Activated naive CD4-positive, alpha-beta T cell treated with anti-CD3 and anti-CD28 coated beads, Interleukin-2, amount 50 U/mL, for 72 hours (primary cell): Measurements from ENCODE around the gene DDX27. TPM values are rescaled to one million over a fixed set of nuclear protein-coding genes. Genes with fewer than 3 reads are reported as not detected.

Source experiments
- ATAC-seq, 2 donors: fragments of 150-1000 bp; cut with Tn5 transposase; 2 replicates each; pipeline ENCODE4 v1.10.0; 2021; ENCODE audit warnings: mild to moderate bottlenecking in 2 of 2, moderate library complexity in 2 of 2
- DNase-seq, 2 donors: peaks; one replicate each; pipeline ENCODE4 v3.0.0; 2021 to 2022; ENCODE audit warnings: low spot score in 2 of 2
- H3K27ac Mint-ChIP-seq, 2 donors: one replicate each; pipeline ENCODE4 v1.8.0; 2022; ENCODE audit warnings: mild to moderate bottlenecking in 2 of 2, mixed read lengths in 2 of 2
- H3K36me3 Mint-ChIP-seq, 2 donors: one replicate each; pipeline ENCODE4 v1.8.0; 2022; ENCODE audit warnings: mixed read lengths in 2 of 2
- H3K9me3 Mint-ChIP-seq, 2 donors: one replicate each; pipeline ENCODE4 v1.8.0; 2022; ENCODE audit warnings: mixed read lengths in 2 of 2
- total RNA-seq, 2 donors: library from RNA; stranded (reverse); gene quantifications; one replicate each; pipeline ENCODE4 v1.2.3, GENCODE V29; 2022

DDX27 gene
- total RNA-seq, 2 donors from 2014 or later = 42.1 to 51.9 TPM

DNA sequence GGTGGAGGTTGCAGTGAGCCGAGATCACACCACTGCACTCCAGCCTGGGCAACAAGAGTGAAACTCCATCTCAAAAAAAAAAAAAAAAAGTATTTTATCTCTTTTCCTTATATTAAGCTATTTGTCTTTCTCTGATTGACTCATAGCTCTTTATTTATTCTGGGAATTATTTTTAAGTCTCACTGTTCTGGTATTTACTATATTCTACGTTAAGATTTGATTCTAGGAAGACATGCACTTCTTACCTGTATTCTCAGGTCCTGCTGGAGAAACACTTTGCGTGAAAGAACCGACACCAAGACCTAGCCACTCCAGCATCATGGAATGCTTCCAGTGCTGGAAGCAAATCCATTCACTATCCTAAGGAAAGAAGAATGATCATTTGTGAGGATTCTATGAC, 41.0 kb downstream of the DDX27 start:
- H3K36me3 Mint-ChIP-seq = peaks cover 26 to 61% of the 10 kb centered on the region in 2 donors
- H3K27ac Mint-ChIP-seq = peak overlapping the region; percentile 21 to 88
- ATAC-seq = no peak
- H3K9me3 Mint-ChIP-seq = no peaks in the 10 kb centered on the region
- DNase-seq = no peak

DNA sequence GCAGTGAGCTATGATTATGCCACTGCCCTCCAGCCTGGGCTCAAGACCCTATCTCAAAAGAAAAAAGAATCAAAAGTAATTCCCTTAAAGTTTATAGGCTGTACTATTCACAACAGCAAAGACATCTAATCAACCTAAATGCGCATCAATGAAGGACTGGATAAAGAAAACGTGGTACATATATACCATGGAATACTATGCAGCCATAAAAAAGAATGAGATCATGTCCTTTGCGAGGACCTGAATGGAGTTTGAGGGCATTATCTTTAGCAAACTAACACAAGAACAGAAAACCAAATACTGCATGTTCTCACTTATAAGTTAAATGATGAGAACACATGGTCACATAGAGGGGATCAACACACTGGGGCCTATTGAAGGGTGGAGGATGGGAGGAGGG, 42.0 kb downstream of the DDX27 start:
- Mint-ChIP-seq H3K36me3 (peaks cover 16 to 58% of the 10 kb centered on the region in 2 donors), H3K9me3 (no peaks in the 10 kb centered on the region), H3K27ac (peak overlapping the region in 1 of 2 donors; percentile 14)
- DNase-seq (no peak), ATAC-seq (no peak)

DNA sequence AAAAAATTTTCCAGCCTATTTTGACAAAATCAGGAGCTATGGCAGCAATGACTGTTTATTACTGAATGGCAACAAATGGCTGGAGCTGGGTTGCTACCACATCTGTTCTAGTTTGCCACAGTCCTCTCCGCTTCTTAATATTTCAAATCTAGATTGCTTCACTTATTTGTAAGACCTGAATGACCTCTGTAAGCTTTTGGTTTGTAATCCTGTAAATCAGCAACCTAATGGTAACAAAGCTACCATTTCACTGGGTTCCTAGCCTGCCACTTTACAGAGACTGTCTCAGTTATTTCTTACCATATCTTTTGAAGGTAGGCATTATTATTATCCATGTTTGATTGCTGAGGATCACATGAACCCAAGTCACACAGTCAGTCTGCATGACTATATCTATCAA, 43.2 kb downstream of the DDX27 start:
- H3K27ac Mint-ChIP-seq = no peak overlapping the region
- H3K9me3 Mint-ChIP-seq = no peaks in the 10 kb centered on the region
- no peak for ATAC-seq
- H3K36me3 Mint-ChIP-seq = peaks cover 12 to 63% of the 10 kb centered on the region in 2 donors
- DNase-seq = no peak

DNA sequence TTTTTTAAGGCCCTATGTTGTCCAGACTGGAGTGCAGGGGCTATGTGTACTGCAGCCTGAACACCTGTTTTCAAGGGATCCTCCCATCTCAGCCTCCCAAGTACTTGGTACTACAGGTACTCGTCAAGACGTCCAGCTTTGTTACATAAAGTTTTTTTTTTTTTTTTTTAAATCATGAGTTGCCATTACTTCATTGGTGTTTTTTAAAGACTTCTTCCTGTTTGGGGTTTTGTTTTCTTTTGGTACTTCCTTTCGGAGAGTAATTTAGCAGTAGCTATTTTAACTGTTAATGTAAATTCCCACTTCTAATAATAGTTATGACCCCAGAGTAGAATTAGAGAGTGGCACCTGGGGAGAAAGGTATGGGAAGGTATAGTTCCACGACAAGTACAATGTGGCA, 48.1 kb downstream of the DDX27 start:
- H3K9me3 Mint-ChIP-seq = peaks cover 0 to 9% of the 10 kb centered on the region in 2 donors
- ATAC-seq (no peak), DNase-seq (no peak)
- H3K27ac Mint-ChIP-seq = peak overlapping the region; percentile 79 to 89
- peaks cover 49 to 79% of the 10 kb centered on the region in 2 donors for H3K36me3 Mint-ChIP-seq

DNA sequence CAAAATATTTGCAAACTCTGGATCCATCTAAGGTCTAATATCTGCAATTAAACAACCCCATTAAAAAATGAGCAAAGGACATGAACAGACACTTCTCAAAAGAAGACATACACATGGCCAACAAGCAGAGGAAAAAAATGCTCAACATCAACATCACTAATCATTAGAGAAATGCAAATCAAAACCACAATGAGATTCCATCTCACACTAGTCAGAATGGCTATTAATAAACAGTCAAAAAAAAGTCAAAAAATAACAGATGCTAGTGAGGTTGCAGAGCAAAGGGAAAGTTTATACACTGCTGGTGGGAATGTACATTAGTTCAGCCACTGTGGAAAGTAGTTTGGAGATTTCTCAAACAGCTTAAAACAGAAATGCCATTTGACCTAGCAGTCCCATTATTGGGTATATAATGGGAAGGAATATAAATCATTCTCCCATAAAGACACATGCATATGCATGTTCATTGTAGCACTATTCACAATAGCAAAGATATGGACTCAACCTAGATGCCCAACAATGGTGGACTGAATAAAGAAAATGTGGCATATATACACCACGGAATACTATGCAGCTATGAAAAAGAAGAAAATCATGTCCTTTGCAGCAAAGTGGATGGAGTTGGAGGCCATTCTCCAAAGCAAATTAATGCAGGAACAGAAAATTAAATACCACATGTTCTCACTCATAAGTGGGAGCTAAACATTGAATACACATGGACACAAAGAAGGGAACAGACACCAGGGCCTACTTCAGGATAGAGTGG, 49.6 kb downstream of the DDX27 start:
- ATAC-seq (no peak), DNase-seq (no peak)
- H3K9me3 Mint-ChIP-seq = peaks cover 0 to 9% of the 10 kb centered on the region in 2 donors
- H3K36me3 Mint-ChIP-seq = peaks cover 43 to 67% of the 10 kb centered on the region in 2 donors
- H3K27ac Mint-ChIP-seq = peak overlapping the region; percentile 63 to 79

DNA sequence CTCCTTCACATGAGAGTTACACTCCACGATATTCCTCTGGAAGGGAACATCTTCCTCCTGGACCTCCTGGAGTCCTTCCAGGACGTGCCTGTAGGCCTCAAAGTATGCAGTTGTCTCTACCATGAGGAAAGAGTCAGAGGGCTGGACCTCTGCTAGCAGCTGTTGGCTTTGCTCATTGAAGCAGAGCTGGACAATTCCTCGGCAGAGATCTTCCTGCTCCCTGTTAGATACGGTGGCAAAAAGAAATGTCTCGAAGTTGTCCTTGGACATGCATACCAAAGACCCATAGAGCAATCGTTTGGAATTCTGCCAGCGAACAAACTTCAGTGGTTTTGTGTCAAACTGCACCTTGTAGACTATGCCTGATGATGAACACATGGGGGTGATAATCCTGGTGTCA, 51.0 kb downstream of the DDX27 start:
- ATAC-seq (no peak), DNase-seq (no peak)
- Mint-ChIP-seq H3K36me3 (peaks cover 43 to 59% of the 10 kb centered on the region in 2 donors), H3K27ac (peak overlapping the region; percentile 25 to 50), H3K9me3 (peaks cover 0 to 9% of the 10 kb centered on the region in 2 donors)

DNA sequence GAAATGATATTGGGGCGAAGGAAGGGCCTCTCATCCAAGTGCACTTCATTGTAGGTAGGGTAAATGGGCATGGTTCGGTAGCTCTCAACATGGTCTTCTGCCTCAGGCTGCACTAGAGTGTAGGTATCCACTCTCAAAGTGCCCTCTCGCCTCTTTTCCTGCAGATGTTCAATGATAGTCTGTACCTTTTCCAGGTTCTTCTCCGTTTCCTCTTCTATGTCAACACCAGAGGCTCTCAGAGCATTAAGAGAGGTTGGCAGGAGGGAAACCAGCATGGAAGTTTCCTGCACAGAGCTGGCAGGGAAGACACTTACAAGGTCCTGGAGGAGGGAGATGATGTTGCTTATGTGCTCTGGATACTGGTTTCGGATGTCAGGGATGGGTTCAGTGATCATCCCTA, 51.5 kb downstream of the DDX27 start:
- Mint-ChIP-seq H3K36me3 (peaks cover 43 to 60% of the 10 kb centered on the region in 2 donors), H3K27ac (peak overlapping the region in 1 of 2 donors; percentile 25), H3K9me3 (peaks cover 0 to 9% of the 10 kb centered on the region in 2 donors)
- DNase-seq (no peak), ATAC-seq (no peak)

DNA sequence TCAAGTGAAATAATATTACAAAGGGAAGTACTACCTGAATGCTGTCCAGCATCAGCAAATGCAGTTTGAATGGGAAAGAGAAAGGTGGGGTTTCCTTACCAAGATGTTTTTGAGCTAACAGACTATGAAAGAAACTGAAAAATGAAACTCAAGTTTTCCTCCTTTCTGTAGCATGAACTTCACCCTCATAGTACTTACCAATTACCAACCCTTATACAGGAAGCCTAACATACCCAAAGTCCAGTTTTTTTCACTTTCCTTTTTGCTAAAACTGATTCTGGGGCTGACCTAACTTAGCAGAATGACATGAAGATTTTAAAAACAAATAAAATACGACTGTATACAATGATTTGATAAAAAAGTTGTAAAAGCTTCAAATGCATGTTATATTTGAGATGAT, 53.4 kb downstream of the DDX27 start:
- ATAC-seq (no peak), DNase-seq (no peak)
- Mint-ChIP-seq H3K27ac (peak overlapping the region; percentile 15 to 61), H3K9me3 (peaks cover 0 to 9% of the 10 kb centered on the region in 2 donors), H3K36me3 (peaks cover 53 to 70% of the 10 kb centered on the region in 2 donors)

DNA sequence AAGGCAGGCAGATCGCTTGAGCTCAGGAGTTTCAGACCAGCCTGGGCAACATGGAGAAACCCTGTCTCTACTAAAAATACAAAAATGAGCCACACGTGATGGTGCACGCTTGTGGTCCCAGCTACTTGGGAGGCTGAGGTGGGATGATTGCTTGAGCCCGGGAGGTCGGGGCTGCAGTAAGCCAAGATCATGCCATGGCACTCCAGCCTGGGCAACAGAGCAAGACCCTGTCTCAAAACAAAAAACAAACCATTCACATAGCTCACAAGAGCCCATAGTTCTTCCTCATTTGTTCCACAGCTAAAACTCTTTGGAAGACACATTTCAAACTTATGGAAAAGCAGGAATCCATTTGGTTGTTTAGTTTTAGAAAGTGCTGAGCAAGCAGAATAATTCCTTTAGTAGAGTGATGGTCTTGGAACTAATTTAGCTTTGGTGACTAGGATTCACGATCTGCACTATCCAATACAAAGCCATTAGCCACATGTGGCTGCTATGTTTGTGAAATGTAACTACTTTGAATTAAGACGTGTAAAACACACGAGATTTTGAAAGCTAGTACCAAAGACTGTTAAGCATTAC, 54.6 kb downstream of the DDX27 start:
- no peak for DNase-seq

DNA sequence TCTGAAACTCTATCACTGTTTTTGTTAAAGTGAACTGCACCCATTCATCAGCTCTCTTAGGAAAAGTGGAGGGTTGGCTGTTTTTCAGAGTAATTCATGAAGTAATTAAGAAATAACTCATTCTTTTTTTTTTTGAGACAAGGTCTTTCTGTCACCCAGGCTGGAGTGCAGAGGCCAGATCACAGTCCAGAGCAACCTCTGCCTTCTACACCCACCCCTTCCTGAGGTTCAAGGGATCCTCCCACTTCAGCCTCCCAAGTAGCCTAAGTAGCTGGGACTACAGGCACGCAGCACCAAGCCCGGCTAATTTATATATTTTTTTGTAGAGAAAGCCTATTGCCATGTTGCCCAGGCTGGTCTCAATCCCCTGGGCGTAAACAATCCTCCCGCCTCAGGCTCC, 56.0 kb downstream of the DDX27 start:
- ATAC-seq = no peak
- Mint-ChIP-seq H3K9me3 (no peaks in the 10 kb centered on the region), H3K27ac (peak overlapping the region; percentile 85 to 100), H3K36me3 (peaks cover 56 to 69% of the 10 kb centered on the region in 2 donors)
- DNase-seq = no peak

More for the DNA sequence above, 54.6 kb downstream of the DDX27 start:
- H3K36me3 Mint-ChIP-seq = peaks cover 56 to 69% of the 10 kb centered on the region in 2 donors
- no peak for ATAC-seq
- H3K9me3 Mint-ChIP-seq = peaks cover 0 to 4% of the 10 kb centered on the region in 2 donors
- H3K27ac Mint-ChIP-seq = no peak overlapping the region

DNA sequence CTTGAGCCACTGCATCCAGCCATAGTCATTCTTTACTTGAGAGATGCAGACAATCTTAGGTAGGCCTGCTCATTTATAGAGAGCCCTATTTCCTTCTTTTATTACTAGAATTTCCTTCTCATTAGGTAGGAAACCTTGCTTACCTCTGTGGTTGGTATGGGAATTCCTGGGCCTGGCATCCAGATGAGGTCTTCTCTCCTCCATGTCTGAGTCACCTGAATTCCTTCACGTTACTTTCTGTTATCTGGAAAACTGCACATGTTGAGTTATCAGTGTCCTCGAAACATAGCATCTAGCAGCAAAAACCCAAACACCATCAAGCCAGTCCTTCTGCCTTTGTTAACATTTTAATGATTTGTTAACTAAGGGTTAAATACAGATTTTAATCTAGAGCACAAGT, 56.4 kb downstream of the DDX27 start:
- Mint-ChIP-seq H3K36me3 (peaks cover 56 to 69% of the 10 kb centered on the region in 2 donors), H3K27ac (peak overlapping the region; percentile 85 to 100), H3K9me3 (no peaks in the 10 kb centered on the region)
- ATAC-seq = no peak
- no peak for DNase-seq

DNA sequence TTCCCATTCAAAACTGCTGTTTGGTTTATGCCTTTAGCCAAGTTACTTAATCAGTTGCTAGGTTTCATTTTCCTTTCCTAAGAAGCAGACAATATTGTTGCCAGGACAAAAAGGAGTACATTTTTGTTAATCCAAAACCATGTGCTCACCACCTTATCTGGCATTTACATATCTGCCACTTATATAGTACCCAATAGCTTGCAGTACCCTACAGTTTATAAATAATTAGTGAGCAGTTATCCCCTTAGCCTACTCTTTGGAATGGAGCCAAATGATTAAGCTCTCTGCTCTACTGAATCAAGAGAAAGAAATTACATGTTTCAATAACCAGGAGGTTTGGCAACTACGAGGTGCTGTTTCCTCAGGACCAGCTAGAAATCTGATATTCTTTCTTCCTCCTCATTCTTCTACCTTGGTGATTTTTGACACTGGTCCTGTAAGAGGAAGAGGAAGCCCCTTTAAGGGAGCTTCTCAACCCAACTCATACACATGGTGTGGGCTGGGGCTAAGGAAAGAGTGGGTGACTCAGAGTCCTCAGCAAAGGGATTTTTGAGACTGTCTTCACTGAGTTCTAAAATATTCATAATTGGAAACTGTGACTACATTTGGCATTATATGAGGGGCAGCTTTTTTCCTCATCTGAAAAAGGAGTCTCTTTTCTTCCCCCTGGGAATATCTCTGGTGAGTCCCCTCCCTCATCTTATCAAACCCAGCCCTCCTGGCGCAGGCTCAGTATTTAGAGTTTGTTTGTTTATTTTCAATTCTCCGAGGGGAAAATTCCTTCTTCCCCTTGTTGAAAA, 57.1 kb downstream of the DDX27 start:
- DNase-seq (peak; percentile 58 to 68), ATAC-seq (peak; percentile 55 to 69)
- Mint-ChIP-seq H3K36me3 (peaks cover 56 to 69% of the 10 kb centered on the region in 2 donors), H3K27ac (peak overlapping the region; percentile 99 to 100), H3K9me3 (peaks cover 0 to 6% of the 10 kb centered on the region in 2 donors)

DNA sequence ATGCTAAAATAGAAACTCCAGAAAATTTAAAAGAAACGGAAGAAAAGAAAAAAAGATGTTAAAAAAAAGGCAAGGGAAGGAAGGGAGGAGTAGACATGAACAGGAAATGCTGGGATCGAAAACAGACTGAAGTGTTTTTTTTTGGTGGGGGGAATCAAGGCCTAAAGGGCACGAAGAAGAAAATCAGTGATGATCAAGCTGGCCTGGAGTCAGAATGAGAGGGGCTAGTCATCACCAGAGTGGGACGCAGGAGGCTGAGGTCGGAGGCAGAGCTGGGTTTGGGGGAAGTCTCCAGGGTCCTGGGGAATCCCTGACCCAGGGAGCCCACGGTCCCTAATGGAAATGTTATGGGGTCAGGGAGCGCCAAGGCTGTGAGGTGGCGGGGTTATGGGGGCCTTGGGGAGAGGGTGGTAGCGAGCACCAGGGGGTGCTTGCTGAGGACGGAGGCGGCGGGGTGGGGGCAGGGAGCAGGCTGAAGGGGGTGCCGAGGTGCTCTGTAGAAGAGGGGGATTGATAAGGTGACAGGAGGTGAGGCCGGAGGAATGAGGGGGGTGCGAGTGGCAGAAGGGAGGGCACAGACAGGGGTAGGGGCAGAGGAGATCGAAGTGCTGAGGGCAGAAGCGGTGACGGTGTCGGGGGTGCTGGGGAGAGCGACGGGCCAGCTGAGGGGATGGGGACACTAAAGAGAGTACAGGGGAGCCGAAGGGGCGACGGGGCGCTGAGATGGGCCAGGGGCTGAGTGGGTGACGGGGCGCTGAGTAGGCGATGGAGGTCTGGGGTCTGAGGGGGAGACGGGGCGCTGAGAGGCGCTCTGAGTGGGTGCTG, 58.0 kb downstream of the DDX27 start:
- DNase-seq (peak; percentile 71 to 88), ATAC-seq (peak; percentile 49 to 66)
- peaks cover 59 to 72% of the 10 kb centered on the region in 2 donors for H3K36me3 Mint-ChIP-seq
- peaks cover 0 to 9% of the 10 kb centered on the region in 2 donors for H3K9me3 Mint-ChIP-seq
- H3K27ac Mint-ChIP-seq = peak overlapping the region; percentile 99 to 100

DNA sequence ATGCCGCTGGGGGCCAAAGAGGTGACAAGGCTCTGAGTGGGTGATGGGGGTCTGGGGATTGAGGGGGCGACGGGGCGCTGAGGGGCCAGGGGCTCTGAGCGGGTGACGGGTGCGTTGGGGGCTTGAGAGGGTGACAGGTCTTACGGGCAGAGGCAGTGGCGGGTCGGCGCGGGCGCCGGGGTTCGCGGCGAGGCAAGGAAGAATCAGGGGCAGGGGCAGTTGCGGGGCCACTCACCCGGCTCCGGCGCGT, 58.5 kb downstream of the DDX27 start:
- ATAC-seq (no peak), DNase-seq (no peak)
- H3K27ac Mint-ChIP-seq = peak overlapping the region; percentile 99 to 100
- peaks cover 64 to 78% of the 10 kb centered on the region in 2 donors for H3K36me3 Mint-ChIP-seq
- H3K9me3 Mint-ChIP-seq = peaks cover 0 to 9% of the 10 kb centered on the region in 2 donors

DNA sequence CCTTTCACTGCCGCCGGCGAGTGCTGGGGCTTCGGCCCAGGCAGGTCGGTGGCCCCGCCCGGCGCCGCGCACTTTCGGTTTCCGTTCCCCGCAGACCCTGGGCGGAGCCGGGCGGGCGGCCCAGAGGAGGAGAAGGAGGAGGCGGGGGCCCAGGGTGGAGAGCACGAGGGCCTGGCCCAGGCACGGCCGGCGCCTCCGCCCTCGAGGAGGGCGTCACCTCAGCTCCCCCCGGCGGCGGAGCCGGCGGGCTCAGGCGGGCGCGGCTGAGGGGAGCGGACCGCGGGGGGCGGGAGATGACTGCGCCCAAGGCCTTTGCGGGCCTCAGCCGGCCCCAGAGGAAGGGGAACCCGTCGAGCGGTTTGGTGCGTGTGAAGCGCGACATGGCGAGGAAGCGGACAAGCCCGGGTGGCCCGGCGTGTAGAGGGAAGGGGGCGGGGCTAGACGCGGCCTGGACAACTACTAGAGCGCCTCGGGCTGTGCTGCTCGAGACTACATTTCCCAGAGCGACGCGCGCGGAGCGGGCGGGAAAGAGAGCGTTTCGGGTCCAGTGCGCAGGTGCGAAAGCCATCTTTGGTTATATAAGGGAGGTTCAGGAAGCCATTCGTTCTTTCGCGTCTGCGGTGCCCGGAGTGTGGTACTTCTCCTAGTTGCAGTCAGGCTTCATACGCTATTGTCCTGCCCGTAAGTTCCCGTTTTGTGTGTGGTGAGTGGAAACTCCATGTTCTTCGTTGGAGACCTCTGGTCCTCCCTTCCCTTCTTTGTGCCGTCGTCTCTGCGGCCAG, 59.0 kb downstream of the DDX27 start, which contains the start of gene ZNFX1:
Gene ZNFX1 (minus strand): TSS at position 22 of the 782 bp plus-strand sequence. CDS start 2,218 bp downstream, outside the sequence.
- peaks cover 0 to 9% of the 10 kb centered on the region in 2 donors for H3K9me3 Mint-ChIP-seq
- DNase-seq (peak; percentile 97 to 99), ATAC-seq (peak; percentile 73 to 81)
- peaks cover 69 to 83% of the 10 kb centered on the region in 2 donors for H3K36me3 Mint-ChIP-seq
- peak within 1 kb of the TSS; percentile 99 to 100 for H3K27ac Mint-ChIP-seq
